HG03039 (cell line): Measurements from ENCODE around the gene CIITA.
A peak's percentile ranks its signal among the peaks of the same experiment; 100 is the strongest.
"Not testable (repeated sequence)": the region's sequence is repeated elsewhere in the genome, so short reads cannot be mapped to it uniquely, and the experiment has no call there.

ENCODE experiments used
- ATAC-seq: cut with Tn5 transposase; IDR thresholded peaks from one replicate; pipeline ENCODE4 v1.9.1; 2021; ENCODE audit warnings: mild to moderate bottlenecking, moderate library complexity; ENCODE audit not compliant: unreplicated experiment

CIITA gene

GRCh38 chr16:10916534-10916933 lies 39.5 kb downstream of the CIITA start:
- no peak for ATAC-seq

DNA sequence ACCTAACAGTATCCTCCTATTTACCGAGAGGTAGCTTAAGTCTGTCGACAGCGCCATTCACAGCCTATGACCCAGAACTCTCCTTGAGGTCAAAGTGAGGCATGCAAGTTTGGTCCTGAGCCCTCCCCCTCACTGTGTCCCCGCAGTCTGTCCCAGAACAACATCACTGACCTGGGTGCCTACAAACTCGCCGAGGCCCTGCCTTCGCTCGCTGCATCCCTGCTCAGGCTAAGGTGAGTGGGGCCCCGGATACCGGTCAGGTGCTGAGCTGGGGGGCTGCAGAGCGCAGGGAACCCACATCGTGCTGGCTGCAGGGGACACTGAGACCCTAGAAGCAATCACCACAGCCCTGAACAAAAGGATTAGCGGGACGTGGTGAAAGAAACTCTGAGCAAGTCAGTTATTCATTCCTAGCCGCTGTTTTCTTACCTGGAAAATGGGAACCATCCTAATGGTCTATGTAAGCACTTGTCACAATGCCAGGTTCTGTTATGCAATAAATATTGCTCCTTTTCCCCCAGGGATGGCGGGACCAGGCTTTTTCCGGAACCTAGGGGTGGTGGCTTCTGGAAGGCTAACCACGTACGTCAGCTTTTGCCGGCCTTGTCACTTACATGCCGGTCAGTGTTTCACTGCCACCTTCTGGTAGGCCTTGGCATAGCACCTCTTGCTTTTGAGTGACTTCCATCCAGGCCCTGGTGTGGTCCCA lies 41.4 kb downstream of the CIITA start:
- ATAC-seq: peak; percentile 67

DNA sequence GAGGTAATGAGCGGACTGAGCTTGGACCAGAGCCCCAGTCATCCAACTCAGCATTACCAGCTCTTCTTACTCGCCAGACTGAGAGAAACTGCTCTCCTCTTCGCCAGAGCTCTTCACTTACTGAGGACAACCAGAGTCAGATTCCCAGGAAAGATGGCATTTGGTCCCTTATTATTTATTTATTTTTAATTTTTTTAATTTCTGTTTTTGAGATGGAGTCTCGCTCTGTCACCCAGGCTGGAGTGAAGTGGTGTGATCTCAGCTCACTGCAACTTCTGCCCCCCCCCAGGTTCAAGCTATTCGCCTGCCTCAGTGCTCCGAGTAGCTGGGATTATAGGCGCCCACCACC lies 42.0 kb downstream of the CIITA start:
- no peak for ATAC-seq

DNA sequence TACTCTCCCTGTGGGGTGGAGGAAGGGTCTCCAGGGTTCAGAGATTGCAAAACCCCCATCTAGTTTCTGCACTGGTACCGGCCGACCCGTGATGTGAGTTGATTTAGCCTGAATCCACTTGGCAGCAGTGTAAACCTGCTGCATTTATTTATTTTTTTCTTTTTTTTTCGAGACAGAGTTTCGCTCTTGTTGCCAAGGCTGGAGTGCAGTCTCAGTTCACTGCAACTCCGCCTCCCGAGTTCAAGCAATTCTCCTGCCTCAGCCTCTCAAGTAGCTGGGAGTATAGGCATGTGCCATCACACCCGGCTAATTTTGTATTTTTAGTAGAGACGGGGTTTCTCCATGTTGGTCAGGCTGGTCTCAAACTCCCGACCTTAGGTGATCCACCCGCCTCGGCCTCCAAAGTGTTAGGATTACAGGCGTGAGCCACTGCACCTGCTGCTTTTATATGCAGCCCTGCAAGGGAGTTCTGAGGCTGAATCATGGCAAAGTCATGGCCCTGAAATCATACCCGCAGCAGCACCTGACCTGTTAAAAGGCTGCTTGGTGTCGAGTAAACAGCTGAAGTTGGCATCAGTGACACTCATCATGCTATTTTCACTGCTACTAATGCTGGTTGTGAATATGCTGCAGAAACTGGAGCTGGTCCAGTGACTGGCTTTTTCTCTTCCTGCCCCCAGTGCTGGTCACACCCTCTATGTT lies 43.9 kb downstream of the CIITA start:
- ATAC-seq: no peak

- ATAC-seq: no peak
Measured at GRCh38 chr16:10921536-10922327, 44.7 kb downstream of the CIITA start.

- no peak for ATAC-seq
Measured at GRCh38 chr16:10922328-10923145, 45.5 kb downstream of the CIITA start.

- ATAC-seq: no peak
Measured at GRCh38 chr16:10923146-10923649, 46.2 kb downstream of the CIITA start.

DNA sequence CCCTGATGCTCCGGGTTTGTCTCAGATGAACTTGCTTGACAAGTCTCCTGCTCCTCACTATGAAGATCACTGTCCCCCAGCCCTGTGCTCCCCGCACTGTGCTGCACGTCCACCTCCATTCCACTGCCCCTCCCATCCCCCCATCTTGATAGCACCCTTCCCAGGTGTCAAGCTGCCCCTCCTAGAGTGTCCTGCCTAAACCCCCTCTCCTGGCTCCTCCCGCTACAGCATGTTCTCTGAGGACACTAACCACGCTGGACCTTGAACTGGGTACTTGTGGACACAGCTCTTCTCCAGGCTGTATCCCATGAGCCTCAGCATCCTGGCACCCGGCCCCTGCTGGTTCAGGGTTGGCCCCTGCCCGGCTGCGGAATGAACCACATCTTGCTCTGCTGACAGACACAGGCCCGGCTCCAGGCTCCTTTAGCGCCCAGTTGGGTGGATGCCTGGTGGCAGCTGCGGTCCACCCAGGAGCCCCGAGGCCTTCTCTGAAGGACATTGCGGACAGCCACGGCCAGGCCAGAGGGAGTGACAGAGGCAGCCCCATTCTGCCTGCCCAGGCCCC lies 46.7 kb downstream of the CIITA start:
- ATAC-seq: no peak

DNA sequence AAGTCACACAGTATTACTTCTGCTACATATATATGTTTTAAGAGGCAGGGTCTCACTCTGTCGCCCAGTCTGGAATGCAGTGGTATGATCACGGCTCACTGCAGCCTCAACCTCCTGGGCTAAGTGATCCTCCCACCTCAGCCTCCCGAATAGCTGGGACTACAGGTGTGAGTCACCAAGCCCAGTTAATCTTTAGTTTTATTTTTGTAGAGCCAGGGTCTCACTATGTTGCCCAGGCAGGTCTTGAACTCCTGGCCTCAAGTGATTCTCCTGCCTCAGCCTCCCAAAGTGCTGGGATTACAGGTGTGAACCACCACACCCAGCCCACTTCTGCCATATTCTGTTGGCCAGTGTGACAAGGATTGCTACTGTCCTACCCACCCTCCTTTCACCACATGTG lies 48.3 kb downstream of the CIITA start:
- not testable (repeated sequence) for ATAC-seq

DNA sequence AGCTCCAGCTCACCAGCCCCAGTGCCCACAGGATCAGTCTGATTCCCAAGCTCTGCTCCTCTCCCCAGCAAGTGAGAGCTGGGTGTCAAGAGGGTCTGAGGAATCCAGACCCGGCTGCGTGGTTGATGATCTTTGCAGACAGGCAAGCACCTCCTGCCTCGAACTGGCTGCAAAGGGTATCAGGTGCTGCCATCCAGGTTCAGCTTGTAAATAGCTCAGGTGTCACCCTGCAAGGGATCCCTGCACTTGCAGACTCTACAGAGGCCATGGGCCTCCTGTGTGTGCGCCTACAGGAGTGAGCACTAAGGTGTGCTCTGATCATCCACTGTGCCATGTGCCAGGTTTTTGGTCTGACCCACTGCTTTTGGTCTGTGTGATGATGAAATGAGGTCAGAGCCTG lies 49.1 kb downstream of the CIITA start:
- ATAC-seq: no peak

GRCh38 chr16:10926867-10927266 lies 49.9 kb downstream of the CIITA start:
- no peak for ATAC-seq

- ATAC-seq: no peak
Measured at GRCh38 chr16:10927497-10928112, 50.6 kb downstream of the CIITA start.

GRCh38 chr16:10929097-10929496 lies 52.1 kb downstream of the CIITA start:
- not testable (repeated sequence) for ATAC-seq

DNA sequence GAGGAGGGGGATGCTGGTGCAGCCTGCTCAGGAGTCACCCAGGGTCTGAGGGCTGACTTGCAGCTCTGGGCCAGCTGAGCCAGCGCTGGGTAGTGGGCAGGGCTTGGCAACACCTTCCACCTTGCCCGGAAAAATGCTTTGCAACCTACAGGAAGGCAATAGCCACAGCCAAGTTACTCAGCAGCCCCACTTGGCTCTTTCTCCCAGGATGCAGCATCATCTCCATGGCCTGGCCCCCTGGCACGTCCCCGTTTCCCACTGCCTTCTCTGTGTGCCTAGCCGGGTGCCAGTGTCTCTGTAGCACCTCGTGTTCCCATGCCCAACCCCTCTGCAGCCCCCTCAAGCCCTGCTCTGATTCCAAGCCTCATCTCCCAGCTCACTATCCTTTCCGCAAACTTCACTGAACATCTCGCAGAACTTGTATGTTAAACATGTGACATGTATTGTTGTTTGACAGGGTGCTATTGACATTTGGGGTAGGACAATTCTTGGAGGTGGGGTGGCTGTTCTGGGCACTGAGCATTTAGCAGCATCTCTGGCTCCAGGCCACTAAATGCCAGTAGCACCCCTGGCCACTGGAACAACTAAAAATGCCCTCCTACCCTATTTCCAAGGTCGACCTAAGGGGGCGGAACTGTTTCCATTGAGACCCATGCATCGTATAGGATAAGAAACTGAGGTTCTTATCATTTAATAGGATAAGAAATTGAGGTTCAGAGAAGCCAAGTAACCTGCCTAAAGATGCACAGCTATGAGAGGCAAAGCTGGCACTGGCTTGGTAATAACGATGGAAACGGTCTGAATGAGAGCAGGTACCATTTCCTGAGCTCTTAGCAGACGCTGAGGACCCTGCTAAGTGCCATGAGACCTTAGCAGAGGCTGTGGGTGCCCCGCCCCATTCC lies 53.1 kb downstream of the CIITA start:
- ATAC-seq: no peak

- ATAC-seq: no peak
Measured at GRCh38 chr16:10930755-10931093, 53.7 kb downstream of the CIITA start.

- ATAC-seq: no peak
Measured at GRCh38 chr16:10931134-10931533, 54.1 kb downstream of the CIITA start.

GRCh38 chr16:10931977-10932632 lies 55.1 kb downstream of the CIITA start:
- ATAC-seq: no peak

DNA sequence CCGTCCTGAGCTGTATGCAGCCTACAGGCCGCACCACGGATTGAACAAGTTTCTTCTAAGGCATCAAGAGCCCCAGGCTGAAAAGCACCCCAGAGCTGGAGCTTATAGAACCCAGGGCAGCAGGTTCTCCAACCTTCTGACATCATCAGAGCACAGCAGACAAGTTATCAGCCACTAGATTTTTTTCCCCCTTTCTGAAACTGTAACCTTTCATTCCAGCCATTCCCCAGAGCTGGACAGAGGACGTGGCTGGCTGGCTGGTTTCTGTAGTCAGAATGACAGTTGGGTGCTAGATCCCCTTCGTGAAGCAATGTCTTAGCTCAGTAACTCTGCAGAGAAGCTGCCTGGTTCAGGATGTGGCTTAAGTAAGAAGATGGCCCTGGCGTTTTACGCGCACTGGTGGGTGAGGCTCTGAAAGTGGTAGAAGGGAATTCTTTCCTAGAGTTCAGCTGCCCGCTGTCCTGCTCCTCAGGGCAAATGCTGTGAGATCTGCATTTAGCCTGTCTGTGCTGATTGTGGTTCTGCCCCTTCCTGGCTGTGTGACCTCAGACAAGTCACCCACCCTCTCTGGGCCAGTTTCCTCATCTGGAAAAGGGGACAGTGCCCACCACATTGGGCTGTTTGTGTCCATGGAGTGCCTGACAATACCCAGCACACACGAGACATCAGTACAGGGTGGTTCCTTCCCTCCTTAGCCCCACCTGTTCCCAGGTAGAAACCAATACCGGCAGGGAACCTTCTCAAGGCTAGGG lies 56.1 kb downstream of the CIITA start:
- ATAC-seq: no peak
